Measurements from ENCODE around the gene DDAH1.

- TF ChIP-seq GATA2 (IDR thresholded peaks at IDR 0.05; ENCODE audit: low read depth, low read length) (no peak), GATA3 (IDR thresholded peaks at IDR 0.05; ENCODE audit: low read depth, low read length) (no peak)
These were observed 16.6 kb downstream of the DDAH1 start for GRCh38 chr1:85448358-85448757.
